GM18499 (cell line): ENCODE results near the gene RPS18.

Experiments used
- ATAC-seq: cut with Tn5 transposase; IDR thresholded peaks from one replicate; pipeline ENCODE4 v1.9.1; 2021; ENCODE audit warnings: moderate number of reproducible peaks; ENCODE audit not compliant: insufficient read depth, unreplicated experiment

RPS18 gene

DNA sequence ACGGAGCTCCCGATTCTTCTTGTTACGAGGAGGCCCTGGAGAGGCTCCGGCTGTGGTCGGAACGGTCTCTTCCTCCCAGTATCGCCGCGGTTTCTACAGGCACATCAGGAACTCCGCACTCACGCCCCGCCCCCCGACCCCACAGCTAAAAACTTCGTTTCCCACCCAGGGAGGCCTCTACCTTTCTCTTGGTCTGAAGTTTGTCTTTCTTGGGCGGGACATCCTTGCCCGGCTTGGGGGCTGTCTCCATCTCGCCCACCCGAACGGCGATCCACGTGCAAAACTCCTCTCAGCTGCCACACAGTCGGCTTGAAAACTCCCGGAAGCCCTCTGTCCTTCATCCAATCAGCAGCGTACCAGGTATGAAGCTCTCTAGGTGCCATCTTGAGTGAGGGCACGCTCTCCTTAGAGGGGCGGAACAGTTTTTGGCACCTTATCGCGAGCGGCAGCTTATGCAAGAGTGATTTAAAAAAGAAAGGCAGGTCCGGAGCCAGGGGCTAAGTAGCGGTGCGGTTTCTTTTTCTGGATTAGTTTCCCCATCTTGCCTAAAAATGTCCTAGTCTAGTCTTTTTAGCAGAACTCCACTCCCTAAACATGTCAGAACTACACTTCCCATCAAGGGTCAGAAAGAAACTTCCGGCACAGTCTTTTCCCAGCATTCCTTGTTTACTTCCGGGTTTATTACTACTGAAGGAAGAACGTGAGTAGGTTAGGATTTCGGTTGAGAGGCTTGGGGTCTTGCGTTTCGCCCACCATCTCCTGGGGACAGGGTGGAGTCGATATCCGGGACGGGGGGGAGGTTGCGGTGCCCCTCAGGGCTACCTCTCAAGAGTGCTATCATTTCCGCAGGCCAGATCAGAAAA lies 17.3 kb downstream of the RPS18 start, which contains the start of the genes PFDN6 and WDR46:
Gene PFDN6, plus strand, starts transcription at position 681 of the 863 bp plus-strand sequence. CDS start 256 bp downstream, outside the sequence.
Gene WDR46, minus strand, starts transcription at position 319 of the 863 bp plus-strand sequence. Its CDS starts 69 bp downstream, at position 250.
- peak; percentile 68 for ATAC-seq

DNA sequence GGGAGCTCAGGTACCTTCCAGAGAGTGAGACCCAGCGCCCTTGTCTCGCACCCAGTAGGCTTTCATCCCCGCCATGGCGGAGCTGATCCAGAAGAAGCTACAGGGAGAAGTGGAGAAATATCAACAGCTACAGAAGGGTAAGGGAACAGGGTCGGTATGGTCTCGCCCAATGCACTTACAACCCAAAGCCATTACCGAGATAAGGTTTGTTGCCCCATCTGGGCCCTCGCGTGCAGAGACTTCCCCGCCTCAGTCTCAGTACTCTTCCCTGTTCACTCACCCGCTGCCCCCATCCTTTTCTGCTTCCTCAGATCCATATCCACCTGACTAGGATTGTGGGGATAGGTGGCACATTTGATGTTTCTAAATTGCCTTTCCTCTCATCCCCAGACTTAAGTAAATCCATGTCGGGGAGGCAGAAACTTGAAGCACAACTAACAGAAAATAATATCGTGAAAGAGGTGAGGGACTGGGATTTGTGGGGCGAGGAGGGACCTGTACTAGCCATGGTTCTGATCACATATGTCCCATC lies 18.0 kb downstream of the RPS18 start:
- no peak for ATAC-seq

DNA sequence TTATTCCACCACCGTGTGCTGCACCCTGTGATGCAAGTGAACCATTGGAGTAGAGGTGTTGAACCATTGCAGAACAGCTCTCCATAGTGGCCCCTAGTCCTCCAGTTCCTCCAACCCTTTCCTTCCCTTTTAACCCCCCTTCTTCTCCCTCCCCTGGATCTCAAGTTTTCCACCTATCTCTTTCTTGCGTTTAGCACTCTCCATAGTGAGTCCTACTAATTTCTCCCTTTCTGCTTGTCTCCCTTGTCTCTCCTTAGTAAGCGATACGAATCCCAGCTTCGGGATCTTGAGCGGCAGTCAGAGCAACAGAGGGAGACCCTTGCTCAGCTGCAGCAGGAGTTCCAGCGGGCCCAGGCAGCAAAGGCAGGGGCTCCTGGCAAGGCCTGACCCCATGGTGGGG lies 18.6 kb downstream of the RPS18 start:
- no peak for ATAC-seq

DNA sequence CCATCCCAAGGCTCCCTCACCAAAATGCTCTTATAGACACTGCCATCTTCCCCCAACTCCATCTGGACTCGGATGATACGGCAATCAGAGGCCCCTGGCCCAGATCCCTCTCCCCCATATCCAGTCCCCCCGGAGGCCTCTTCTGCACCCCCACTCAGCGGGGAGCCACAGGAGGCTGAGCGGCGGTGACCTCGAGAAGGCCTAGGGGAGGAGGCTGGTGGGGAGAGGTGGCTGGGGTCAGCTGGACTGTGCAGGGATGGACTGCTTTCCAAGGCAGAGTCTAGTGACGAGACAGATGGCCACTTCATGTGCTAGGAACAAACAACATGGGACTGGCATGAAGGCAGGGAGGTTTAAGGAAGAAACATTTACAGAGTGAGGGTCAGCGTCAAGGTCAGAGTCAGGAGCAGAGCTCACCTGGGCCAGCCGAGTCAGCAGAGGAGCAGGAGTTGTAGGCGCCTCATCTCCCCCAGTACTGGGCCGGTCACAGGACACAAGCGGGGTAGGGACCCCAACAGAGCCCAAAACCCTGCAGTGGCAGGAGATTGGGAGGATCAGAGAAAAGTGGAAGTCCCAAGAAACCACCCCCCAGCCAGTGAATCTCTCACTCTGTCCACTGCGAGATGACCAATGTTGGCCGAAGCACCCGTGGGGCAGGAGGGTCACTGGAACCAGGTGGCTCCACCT lies 21.3 kb downstream of the RPS18 start:
- ATAC-seq, result no peak

DNA sequence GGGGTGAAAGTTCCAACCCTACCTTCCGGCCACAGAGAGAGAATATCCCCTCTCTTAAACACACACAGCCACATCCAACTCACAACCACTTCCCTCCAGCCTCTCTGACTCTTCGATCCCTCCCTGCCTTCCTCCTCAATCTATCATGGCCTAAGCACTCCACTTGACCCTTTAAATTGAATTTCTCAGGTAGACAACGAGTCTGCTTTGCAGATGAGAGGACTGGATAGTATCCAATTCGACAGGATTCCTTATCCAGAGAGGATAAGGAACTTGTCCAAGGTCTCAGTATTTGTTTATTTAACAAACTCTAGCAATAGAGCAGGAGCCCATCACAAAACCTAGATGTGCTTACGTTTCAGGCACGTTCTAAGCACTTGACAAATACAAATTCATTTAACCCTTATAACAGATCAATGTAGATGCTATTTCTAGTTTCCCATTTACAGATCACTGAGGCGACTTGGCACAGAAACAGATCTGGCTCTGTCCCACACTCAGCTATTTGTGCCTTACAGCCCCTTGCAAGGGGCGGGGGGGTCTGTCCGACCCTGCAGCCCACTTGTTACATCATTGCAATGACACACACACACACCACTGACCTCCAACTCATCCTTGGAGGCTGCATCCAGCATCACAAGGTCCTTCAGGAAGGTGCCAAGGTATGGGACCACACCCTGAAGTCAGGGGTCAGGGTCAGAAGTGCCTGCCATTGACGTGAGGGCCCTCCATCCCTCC lies 22.4 kb downstream of the RPS18 start:
- ATAC-seq, result no peak

DNA sequence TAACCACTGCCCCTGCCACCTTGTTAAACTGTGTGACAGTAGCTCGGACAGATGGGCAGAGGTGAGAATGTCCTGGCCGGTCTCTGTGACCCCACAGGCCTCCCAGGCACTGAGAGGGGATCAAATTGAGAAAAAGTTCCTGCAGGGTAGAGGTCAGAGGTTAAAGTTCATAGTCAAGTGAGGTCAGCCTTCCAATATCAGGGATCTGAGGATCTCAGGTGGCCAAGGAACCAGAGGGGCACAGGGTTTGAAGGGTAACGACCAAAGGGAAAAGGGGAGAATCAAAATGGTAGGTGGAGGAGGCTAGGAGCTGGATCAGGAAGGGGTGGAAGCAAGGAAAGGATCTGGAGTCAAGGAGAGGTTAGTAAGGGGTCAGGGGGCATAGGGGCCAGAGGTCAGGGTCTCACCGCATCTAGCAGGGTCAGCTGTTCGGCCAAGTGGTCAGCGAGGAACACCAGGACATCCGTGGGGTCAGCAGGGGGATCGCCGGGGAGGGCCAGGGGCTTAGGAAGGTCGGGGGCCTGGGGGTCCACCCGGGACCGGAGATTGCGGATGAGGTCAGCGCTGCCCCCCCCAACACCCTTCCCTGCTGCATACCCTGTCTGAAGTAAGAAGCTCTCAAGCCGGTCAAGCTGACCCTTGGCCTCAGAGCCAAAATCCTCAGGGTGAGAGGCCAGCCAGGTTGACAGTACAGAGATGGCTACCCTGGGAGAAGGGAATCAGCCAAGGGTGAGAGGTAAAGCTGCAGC lies 23.9 kb downstream of the RPS18 start:
- ATAC-seq, result no peak

DNA sequence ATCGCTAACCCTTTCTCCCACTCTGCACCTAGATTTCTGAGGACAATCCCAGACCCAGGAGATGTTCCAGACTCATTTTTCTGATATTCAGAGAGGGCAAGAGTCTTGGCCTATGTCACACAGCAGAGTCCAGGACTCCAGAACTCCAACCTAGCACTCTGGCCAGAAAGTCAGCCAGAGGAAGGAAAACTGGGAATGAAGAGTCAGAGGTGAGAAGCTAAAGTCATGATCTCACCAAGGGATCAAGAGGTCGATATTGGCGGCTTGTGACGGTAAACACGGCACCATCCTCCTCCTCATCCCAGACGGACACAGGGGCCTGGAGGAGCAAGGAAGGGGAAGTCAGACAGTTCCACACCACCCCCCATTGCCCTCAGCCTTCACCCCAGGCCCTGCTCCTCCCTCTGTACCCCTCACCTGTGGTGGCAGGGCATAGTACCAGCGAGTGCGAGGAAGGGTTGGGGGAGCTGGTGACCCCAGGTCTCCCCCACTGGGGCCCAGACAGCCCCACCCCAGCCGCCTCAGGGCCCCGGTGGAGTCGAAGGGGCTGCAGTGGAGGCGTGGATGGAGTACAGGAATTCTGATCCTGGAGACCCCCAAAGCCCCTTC lies 25.0 kb downstream of the RPS18 start:
- no peak for ATAC-seq

DNA sequence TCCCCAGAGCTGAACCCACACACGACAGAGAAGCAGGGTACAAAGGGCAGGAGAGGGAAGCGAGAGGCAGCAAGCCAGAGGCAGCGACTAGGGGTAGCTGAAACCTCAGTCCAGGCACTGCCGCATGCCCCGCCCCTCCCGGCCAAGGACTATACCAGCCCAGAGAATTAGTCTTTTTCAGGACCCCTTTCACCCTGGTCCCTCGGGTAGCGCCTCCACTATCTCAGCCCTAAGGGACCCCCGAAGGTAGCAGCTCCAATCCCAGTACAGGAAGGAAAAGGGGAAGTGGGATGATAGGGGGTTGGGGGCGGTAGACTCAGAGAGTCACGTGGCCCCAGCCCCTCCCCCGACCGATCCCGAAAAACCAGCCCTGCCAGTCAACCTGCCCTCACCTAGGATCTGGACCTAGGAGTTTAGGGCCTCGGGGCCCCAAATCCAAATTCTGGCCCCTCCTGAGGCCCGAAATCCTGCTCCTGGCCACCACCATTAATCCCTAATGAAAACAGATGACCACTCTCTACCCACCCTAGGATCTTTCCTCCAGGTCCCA lies 25.6 kb downstream of the RPS18 start:
- ATAC-seq, result no peak

DNA sequence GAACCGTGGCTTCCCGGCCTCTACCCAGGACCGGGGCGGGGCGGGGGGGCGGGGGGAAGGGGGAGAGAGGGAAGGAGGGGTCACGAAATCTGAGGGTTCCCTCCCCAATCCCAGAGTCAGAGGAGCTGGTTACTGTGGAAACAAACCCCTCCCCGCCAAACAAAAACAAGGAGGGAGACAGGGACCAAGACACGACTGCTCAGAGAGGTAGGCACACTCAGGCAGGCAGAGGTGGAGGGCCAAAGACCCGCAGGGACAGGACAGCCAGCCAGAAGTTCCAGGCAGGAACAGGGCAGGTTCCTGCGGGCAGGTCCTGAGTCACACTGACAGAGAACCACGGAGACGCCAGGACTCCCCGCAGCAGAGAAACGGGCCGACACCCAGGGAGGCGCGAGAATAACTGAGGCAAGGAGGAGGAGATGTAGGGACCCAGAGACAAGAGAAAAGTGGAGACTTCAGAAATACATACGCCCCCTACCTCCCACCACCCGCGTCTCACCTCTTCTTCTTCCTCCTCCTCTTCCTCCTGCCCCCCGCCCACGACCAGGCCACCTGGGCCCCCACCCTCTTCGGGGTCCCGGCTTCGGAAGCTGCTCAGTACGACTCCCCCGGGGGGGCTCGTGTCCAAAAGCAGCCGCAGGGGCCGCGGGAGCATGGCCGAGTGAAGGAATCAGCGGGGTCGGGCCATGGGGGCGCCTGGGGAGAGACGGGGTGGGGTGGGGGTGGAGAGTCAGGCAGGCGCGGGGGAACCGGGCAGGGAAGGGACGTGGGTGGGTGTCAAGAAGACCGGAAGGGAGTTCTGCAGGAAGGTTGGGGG lies 26.3 kb downstream of the RPS18 start:
- no peak for ATAC-seq

DNA sequence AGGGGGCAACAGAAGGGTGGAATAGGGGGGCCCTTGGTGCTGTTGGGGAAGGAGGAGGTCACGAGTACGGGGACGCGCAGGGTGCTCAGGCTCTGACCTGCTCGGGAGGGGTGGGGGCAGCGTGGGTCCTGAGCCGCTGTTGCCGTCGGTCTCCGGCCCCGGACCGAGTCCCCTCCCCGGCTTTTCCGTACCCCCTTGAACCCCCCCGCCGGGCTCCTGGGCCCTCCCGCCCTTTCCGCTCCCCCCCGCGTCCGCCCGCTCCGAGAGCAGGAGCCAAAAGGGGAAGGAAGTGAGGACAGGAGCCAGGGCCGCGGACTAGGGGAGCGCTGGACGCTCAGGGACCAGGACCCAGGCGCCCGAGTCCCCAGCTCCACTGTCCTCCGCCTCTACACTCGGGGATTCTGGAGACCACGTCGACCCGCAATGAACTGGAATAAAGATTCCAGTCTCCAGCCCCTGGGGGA lies 26.9 kb downstream of the RPS18 start, which contains the start of gene RGL2:
Gene RGL2, minus strand, starts transcription at position 170 of the 464 bp plus-strand sequence. CDS start 332 bp downstream, outside the sequence.
- no peak for ATAC-seq

DNA sequence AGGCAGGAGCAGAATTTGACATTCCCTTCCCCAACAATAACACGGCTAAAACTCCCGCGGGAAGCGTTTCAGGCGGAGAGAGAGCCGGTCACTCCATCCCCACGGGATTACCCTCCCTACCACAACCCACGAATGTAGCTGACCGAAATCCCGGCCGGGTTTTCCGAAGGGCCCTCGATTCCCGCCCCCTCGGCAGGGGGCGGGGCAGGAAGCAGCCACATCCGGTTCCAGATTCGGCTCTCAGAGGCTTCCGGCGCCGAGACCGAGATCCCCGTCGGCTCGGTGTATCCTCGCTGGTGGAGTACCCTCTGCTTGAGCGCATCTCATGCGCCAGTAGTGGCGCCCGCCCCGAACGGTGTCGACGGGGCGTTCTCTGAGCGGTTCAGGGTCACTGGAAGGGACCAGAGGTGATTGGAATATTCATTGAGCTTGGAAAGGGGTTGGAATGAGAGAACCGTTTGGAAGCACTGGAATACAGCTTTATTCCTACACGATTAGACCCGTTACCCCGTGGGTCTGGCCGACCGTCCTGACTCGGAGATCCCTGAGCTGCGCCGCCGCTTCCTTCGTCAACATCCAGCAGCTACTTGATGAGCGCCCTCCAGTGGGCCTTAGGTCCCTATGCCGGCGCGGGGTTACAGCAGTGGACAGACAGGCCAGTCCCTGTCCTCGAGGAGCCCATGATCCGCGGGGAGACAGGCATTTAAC lies 27.5 kb downstream of the RPS18 start:
- peak; percentile 71 for ATAC-seq

DNA sequence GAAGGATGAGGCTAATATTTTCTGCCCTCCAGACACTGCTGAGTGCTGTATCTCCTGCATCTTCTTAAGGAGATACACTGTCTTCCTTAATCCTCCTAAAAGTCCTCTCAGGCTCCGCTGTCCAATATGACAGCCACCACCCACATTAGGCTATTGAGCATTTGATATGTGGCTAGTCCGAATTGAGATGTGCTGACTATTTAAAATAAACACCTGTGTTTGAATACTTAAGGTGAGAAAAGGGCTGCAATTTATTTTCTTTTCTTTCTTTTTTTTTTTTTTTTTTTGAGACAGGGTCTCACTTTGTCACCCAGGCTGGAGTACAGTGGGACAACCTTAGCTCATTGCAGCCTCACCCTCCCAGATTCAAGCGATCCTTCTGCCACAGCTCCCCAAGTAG lies 30.0 kb downstream of the RPS18 start:
- no peak for ATAC-seq

DNA sequence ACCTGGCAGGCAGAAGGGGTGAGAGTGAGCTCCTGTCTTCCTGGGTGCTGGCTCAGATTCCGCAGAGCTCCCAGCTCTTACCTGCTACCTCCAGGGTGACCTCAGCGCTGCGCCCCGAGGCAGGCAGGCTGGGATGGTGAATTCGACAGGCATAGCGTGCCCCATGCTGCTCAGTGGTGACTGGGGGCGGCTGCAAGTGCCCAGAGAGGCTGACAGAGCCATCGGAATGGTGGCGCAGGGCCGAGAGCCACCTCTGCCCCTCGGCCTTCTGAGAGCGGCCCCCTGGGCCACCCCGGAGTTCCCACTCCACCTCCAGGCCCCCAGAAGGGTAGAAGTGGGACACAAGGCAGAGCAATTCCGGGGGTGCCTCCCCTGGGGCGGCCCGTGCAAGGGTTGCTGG lies 32.3 kb downstream of the RPS18 start:
- ATAC-seq, result no peak

DNA sequence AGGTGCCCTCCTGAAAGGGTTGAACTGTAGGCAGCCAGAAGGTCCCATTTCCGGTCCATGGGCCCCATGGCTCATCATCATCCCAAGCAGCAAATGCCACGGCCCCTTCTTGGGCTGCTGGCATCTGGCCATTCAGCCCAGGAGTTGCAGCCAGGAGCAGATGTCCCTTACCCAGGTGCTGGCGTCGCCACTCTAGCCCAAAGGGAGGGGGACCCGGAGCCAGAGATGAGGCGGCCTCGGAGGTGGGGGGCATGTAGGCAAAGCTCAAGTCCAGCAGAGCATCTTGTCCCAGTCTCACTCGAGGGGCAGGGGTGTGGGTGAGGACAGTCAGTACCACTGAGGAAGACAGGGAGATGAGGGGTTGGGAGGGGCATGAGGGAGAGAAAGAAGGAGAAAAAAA lies 33.2 kb downstream of the RPS18 start:
- no peak for ATAC-seq

DNA sequence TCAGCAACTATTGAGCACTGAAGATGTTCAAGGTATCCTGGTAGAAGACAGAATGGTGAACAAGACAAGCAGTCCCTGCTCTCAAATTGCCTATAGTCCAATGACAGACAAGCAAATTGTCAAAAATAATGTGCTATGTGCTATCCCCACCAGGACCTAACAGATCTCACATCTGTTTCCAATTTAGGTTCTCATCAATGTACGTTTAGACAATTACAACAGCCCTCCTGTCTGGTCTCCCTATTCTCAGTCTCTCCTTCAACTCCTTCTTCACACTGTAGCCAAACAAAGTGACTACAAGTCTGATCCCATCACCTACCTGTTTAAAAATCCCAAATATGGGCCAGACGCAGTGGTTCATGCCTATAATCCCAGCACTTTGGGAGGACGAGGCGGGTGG lies 34.5 kb downstream of the RPS18 start:
- ATAC-seq, result no peak

DNA sequence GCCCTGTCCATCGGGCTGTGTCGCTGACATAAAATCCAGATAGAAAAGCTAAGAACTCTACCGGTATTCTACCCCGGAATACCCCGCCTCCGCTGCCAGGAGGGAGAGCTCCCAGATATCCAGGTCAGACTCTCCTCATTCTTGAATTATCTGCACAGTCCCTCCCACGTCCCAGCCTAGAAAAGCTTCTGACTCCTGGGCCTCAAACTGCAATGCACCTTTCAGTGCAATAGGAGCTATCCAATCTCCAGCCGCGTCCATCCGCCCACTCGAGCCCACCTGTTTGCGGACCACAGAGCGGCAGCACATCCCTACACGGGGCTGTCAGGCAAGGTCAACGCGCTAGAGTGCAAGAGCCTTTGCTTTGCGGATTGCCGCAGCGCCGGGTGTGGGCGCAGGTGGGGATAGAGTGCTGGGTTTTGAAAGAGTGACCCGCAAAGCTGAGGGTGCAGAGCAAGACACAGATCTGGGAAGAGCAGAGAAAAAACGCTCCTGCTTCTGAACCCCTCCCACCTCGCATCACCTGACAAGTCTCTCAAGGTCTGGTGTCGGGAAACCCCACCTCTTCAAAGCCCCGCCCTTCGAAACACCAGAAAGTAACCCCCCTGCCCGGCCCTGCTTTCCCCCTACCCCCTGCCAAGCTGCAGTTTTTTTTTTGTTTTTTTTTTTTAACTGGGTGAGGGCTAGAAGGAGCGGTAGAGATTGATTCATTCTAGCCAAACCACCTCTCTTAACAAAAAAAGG lies 40.7 kb downstream of the RPS18 start:
- no peak for ATAC-seq
